SK-N-MC (cell line): Measurements from ENCODE around the gene TTC34.

Experiments used
- DNase-seq: peaks from one replicate; pipeline ENCODE4 v3.0.0-alpha.2; 2011; ENCODE audit warnings: low read depth, low spot score
- H3K27ac ChIP-seq: fragments of 200-600 bp; sonication (generic); 2 replicates; pipeline ENCODE4 v1.5.1; 2016; ENCODE audit warnings: mixed run types
- H3K36me3 ChIP-seq: fragments of 200-600 bp; sonication (generic); 2 replicates; pipeline ENCODE4 v1.6.1; 2017; ENCODE audit warnings: antibody characterized with exemption, low read length, mixed read lengths; ENCODE audit not compliant: insufficient read depth
- H3K4me3 ChIP-seq: fragments of 200-600 bp; sonication (generic); 2 replicates; pipeline ENCODE4 v1.5.1; 2016
- H3K9ac ChIP-seq: fragments of 200-600 bp; sonication (generic); 2 replicates; pipeline ENCODE4 v1.8.0; 2017; ENCODE audit warnings: mixed run types, mixed read lengths; ENCODE audit not compliant: insufficient read length
- H3K9me3 ChIP-seq: fragments of 200-600 bp; sonication (generic); 2 replicates; pipeline ENCODE4 v1.6.1; 2017; ENCODE audit warnings: low read depth, mild to moderate bottlenecking, antibody characterized with exemption, low read length, moderate library complexity, mixed read lengths
- EZH2 ChIP-seq: fragments of 200-600 bp; sonication (generic); IDR thresholded peaks from one replicate; pipeline ENCODE4 v1.6.1; 2017; ENCODE audit warnings: antibody characterized with exemption
- FOXP2 ChIP-seq: optimal IDR thresholded peaks from 2 replicates; pipeline ENCODE3; 2011; ENCODE audit warnings: mild to moderate bottlenecking, moderate library complexity; ENCODE audit not compliant: insufficient read depth; ENCODE audit errors: extremely low read length, control extremely low read depth
- POLR2AphosphoS5 ChIP-seq: IDR thresholded peaks from 2 replicates; pipeline ENCODE4 v1.6.1; 2012; ENCODE audit warnings: mild to moderate bottlenecking, low read depth, low read length, borderline replicate concordance

TTC34 gene

GRCh38 chr1:2789164-2789985 lies 12.1 kb downstream of the TTC34 start:
- H3K9me3 ChIP-seq = no peaks in the 10 kb centered on the region
- no peak overlapping the region for H3K4me3 ChIP-seq
- no peaks in the 10 kb centered on the region for H3K36me3 ChIP-seq
- no peak overlapping the region for H3K27ac ChIP-seq
- no peak overlapping the region for H3K9ac ChIP-seq
- no peak for DNase-seq
- TF ChIP-seq EZH2 (no peak), FOXP2 (no peak), POLR2AphosphoS5 (no peak)

GRCh38 chr1:2788506-2789163 lies 12.9 kb downstream of the TTC34 start:
- no peak for DNase-seq
- H3K4me3 ChIP-seq = no peak overlapping the region
- H3K36me3 ChIP-seq = no peaks in the 10 kb centered on the region
- TF ChIP-seq FOXP2 = no peak
- TF ChIP-seq POLR2AphosphoS5 = no peak
- no peak for TF ChIP-seq EZH2
- H3K27ac ChIP-seq = no peak overlapping the region
- no peaks in the 10 kb centered on the region for H3K9me3 ChIP-seq
- no peak overlapping the region for H3K9ac ChIP-seq

GRCh38 chr1:2787163-2787911 lies 14.2 kb downstream of the TTC34 start:
- Histone ChIP-seq H3K9ac (no peak overlapping the region), H3K4me3 (no peak overlapping the region), H3K9me3 (no peaks in the 10 kb centered on the region), H3K27ac (no peak overlapping the region), H3K36me3 (no peaks in the 10 kb centered on the region)
- TF ChIP-seq POLR2AphosphoS5 (no peak), FOXP2 (no peak), EZH2 (no peak)
- DNase-seq = no peak

DNA sequence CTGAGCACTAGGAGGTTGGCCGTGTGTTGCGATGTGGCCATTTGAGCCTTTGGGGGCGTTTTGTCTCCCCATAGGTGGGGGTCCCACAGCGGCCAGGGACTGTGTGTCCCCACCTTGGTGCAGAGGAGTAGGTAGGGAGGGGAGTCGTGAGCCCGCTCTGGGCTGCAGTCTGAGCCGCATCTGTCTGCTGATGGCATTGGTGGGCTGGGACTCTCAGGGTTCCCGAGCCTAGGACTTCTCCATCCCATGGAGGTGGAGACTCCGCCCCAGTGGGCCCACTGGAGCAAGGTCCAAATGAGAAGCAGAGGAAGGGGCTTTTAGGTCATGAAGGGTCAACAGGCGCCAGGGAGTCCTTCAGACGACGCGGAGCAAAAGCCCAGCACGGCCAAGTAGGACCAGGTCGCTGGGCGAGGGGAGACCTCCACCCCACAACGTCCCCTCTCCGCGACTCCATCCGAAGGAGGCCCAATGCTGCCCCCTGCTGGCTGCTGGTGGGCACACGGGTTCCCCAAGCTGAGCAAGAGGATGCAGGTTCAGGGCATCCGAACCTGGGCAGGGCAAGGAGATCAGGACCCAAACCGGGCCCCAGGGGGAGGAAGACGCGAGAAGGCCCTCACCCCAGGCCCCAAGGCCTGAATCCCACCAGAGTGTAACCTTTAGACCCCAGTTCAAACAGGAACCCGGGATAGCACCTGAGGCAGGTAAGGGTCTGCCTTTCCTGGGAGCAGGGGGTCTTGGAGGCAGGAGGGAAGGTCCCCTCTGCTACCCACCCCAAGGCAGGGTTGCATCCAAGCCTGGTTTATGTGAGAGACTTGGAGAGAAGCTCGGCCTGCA lies 14.9 kb downstream of the TTC34 start:
- Histone ChIP-seq H3K36me3 (no peaks in the 10 kb centered on the region), H3K4me3 (no peak overlapping the region), H3K9ac (no peak overlapping the region), H3K9me3 (no peaks in the 10 kb centered on the region), H3K27ac (no peak overlapping the region)
- no peak for DNase-seq
- TF ChIP-seq FOXP2 = no peak
- TF ChIP-seq EZH2 = no peak
- no peak for TF ChIP-seq POLR2AphosphoS5

DNA sequence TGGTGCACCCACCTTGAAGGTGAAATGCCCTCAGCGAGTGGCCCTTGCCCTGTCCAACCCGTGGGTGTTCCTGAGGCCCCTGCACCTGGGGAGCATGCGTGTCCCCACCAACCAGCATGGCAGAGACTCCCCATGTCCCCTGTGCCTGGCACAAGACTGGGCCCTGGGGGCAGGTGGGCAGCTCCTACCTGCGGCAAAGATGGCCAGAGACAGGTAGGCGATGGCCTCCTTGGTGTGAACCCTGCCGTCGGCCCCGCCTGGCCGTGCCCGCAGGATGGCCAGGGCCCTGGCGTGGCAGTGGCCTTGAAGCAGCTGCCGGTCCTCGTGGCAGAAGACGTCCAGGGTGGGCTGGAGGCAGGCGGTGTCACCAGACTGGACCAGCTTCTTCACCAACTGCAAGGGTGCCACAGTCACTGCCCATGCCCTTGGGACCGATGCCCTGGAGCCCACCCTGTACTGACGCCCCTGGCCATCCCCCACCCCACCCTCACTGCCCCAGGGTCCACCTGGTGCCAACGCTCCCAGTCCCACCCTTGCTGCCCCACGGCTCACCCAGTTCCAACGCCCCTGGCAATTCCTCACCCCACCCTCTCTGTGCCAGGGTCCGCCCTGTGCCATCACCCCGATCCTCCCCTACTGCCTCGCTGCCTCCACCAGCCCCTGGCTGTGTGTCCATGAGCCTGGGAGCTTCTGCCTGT lies 15.7 kb downstream of the TTC34 start:
- TF ChIP-seq POLR2AphosphoS5 (no peak), EZH2 (no peak), FOXP2 (no peak)
- DNase-seq = no peak
- H3K4me3 ChIP-seq = no peak overlapping the region
- no peaks in the 10 kb centered on the region for H3K9me3 ChIP-seq
- no peak overlapping the region for H3K9ac ChIP-seq
- no peaks in the 10 kb centered on the region for H3K36me3 ChIP-seq
- no peak overlapping the region for H3K27ac ChIP-seq

GRCh38 chr1:2784854-2785630 lies 16.5 kb downstream of the TTC34 start:
- no peaks in the 10 kb centered on the region for H3K36me3 ChIP-seq
- TF ChIP-seq FOXP2 (no peak), EZH2 (no peak), POLR2AphosphoS5 (no peak)
- DNase-seq = no peak
- H3K4me3 ChIP-seq = no peak overlapping the region
- no peak overlapping the region for H3K9ac ChIP-seq
- no peak overlapping the region for H3K27ac ChIP-seq
- no peaks in the 10 kb centered on the region for H3K9me3 ChIP-seq
